SU-DHL-6 (cell line): ENCODE data around the gene FAXDC2.

ENCODE experiments used
- H2AFZ ChIP-seq: fragments of 200-600 bp; sonication (generic); 2 replicates; pipeline ENCODE4 v1.6.1; 2014; ENCODE audit warnings: low read depth, mild to moderate bottlenecking, moderate library complexity, mixed read lengths, antibody characterized with exemption, low read length; ENCODE audit not compliant: severe bottlenecking
- H3F3A ChIP-seq: fragments of 200-600 bp; shearing (Covaris generic); 2 replicates; pipeline ENCODE4 v1.6.0; 2016; ENCODE audit warnings: antibody characterized with exemption, mild to moderate bottlenecking; ENCODE audit not compliant: insufficient read depth
- H3K27ac ChIP-seq: fragments of 200-600 bp; sonication (generic); 2 replicates; pipeline ENCODE4 v1.5.1; 2016; ENCODE audit warnings: low read depth, mild to moderate bottlenecking, low read length, moderate library complexity, mixed read lengths
- H3K27me3 ChIP-seq: fragments of 200-600 bp; sonication (generic), shearing (Covaris generic); 2 replicates; pipeline ENCODE4 v1.6.0; 2014; ENCODE audit warnings: mild to moderate bottlenecking, low read length
- H3K36me3 ChIP-seq: fragments of 200-600 bp; sonication (generic); 2 replicates; pipeline ENCODE4 v1.6.1; 2014; ENCODE audit warnings: mild to moderate bottlenecking, low read length, mixed read lengths
- H3K4me2 ChIP-seq: fragments of 300-600, 200-600 bp; shearing (Covaris generic), sonication (generic); 2 replicates; pipeline ENCODE4 v1.6.0; 2014; ENCODE audit warnings: low read length, low read depth, mild to moderate bottlenecking; ENCODE audit not compliant: poor library complexity, severe bottlenecking
- H3K4me3 ChIP-seq: fragments of 200-600 bp; sonication (generic); 2 replicates; pipeline ENCODE4 v1.5.1; 2014; ENCODE audit warnings: antibody characterized with exemption, low read length, mild to moderate bottlenecking, mixed read lengths; ENCODE audit not compliant: insufficient read depth, poor library complexity, severe bottlenecking
- H3K79me2 ChIP-seq: fragments of 200-600 bp; sonication (generic); 2 replicates; pipeline ENCODE4 v1.6.1; 2014; ENCODE audit warnings: mild to moderate bottlenecking, low read length, moderate library complexity; ENCODE audit not compliant: insufficient read depth
- H3K9ac ChIP-seq: fragments of 200-600 bp; sonication (generic); 2 replicates; pipeline ENCODE4 v1.7.0; 2014; ENCODE audit warnings: mild to moderate bottlenecking, low read length
- H3K9me2 ChIP-seq: fragments of 200-600 bp; sonication (generic); replicated peaks from 2 replicates; pipeline ENCODE4 v1.6.1; 2014; ENCODE audit warnings: low read length; ENCODE audit not compliant: insufficient read depth
- H3K9me3 ChIP-seq: fragments of 200-600 bp; sonication (generic); 2 replicates; pipeline ENCODE4 v1.6.1; 2014; ENCODE audit warnings: low read length, mixed read lengths; ENCODE audit not compliant: insufficient read depth
- H4K20me1 ChIP-seq: fragments of 200-600 bp; sonication (generic); 2 replicates; pipeline ENCODE4 v1.6.1; 2014; ENCODE audit warnings: low read depth, mild to moderate bottlenecking, antibody characterized with exemption, low read length, moderate library complexity, mixed read lengths
- CTCF ChIP-seq: fragments of 200-600 bp; sonication (generic); IDR thresholded peaks from one replicate; pipeline ENCODE4 v1.5.1; 2017; ENCODE audit warnings: antibody characterized with exemption, mild to moderate bottlenecking, low read length, moderate library complexity; ENCODE audit not compliant: insufficient read depth, poor library complexity, severe bottlenecking
- EZH2phosphoT487 ChIP-seq: fragments of 200-600 bp; sonication (generic), shearing (Covaris generic); conservative IDR thresholded peaks from 2 replicates; pipeline ENCODE4 v1.6.1; 2018; ENCODE audit warnings: mild to moderate bottlenecking, antibody characterized with exemption, low read length, moderate library complexity, mixed read lengths

FAXDC2 gene

GRCh38 chr5:154815684-154816247, 34.6 kb downstream of the FAXDC2 start:
- TF ChIP-seq EZH2phosphoT487 (no peak), CTCF (no peak)
- no peaks in the 10 kb centered on the region; the same call in 1 of the 2 replicates for H3K79me2 ChIP-seq

GRCh38 chr5:154815025-154815424, 35.4 kb downstream of the FAXDC2 start:
- H3K9me3 ChIP-seq = no peaks in the 10 kb centered on the region
- no peak overlapping the region for H3K27ac ChIP-seq
- no peaks in the 10 kb centered on the region for H3K27me3 ChIP-seq
- H2AFZ ChIP-seq = no peak overlapping the region
- H3K36me3 ChIP-seq = peaks cover 33% of the 10 kb centered on the region
- H3F3A ChIP-seq = peaks cover 13% of the 10 kb centered on the region; the same call in 1 of the 2 replicates
- TF ChIP-seq EZH2phosphoT487 = no peak
- TF ChIP-seq CTCF = no peak
- H3K4me2 ChIP-seq = no peak overlapping the region
- no peak overlapping the region for H3K9ac ChIP-seq
- no peaks in the 10 kb centered on the region; the same call in 1 of the 2 replicates for H3K79me2 ChIP-seq
- no peaks in the 10 kb centered on the region for H3K9me2 ChIP-seq
- H3K4me3 ChIP-seq = no peak overlapping the region
- no peaks in the 10 kb centered on the region; the same call in 1 of the 2 replicates for H4K20me1 ChIP-seq

More at GRCh38 chr5:154815684-154816247, 34.6 kb downstream of the FAXDC2 start:
- Histone ChIP-seq H3K36me3 (peaks cover 33% of the 10 kb centered on the region), H4K20me1 (no peaks in the 10 kb centered on the region; the same call in 1 of the 2 replicates), H3K9me2 (no peaks in the 10 kb centered on the region), H3K4me3 (no peak overlapping the region), H3K27ac (no peak overlapping the region), H3K9ac (no peak overlapping the region), H2AFZ (no peak overlapping the region), H3F3A (peaks cover 10% of the 10 kb centered on the region; the same call in 1 of the 2 replicates), H3K9me3 (no peaks in the 10 kb centered on the region), H3K4me2 (no peak overlapping the region), H3K27me3 (no peaks in the 10 kb centered on the region)

- H3K9ac ChIP-seq = no peak overlapping the region
- H3K36me3 ChIP-seq = peaks cover 38% of the 10 kb centered on the region
- no peak overlapping the region for H2AFZ ChIP-seq
- no peaks in the 10 kb centered on the region for H3K27me3 ChIP-seq
- no peak overlapping the region for H3K4me3 ChIP-seq
- H3K9me2 ChIP-seq = no peaks in the 10 kb centered on the region
- no peak overlapping the region for H3K4me2 ChIP-seq
- H4K20me1 ChIP-seq = no peaks in the 10 kb centered on the region; the same call in 1 of the 2 replicates
- TF ChIP-seq CTCF (no peak), EZH2phosphoT487 (no peak)
- H3F3A ChIP-seq = peaks cover 13% of the 10 kb centered on the region; the same call in 1 of the 2 replicates
- no peaks in the 10 kb centered on the region; the same call in 1 of the 2 replicates for H3K79me2 ChIP-seq
- H3K9me3 ChIP-seq = no peaks in the 10 kb centered on the region
- no peak overlapping the region for H3K27ac ChIP-seq
These were observed 36.7 kb downstream of the FAXDC2 start for GRCh38 chr5:154813736-154814135.
